Ishikawa (cell line): ENCODE measurements around the gene IREB2.

Experiments
- CEBPB ChIP-seq: IDR thresholded peaks from 2 replicates; pipeline ENCODE4 v1.6.1; 2012
- CREB1 ChIP-seq: IDR thresholded peaks from 2 replicates; pipeline ENCODE4 v1.6.1; 2012; ENCODE audit warnings: low read depth
- EGR1 ChIP-seq: IDR thresholded peaks from 2 replicates; pipeline ENCODE4 v1.6.1; 2012
- EP300 ChIP-seq: IDR thresholded peaks from 2 replicates; pipeline ENCODE4 v1.6.1; 2012; ENCODE audit warnings: borderline replicate concordance
- NFIC ChIP-seq: IDR thresholded peaks from 2 replicates; pipeline ENCODE4 v1.6.1; 2012
- RAD21 ChIP-seq: IDR thresholded peaks from 2 replicates; pipeline ENCODE4 v1.6.1; 2012; ENCODE audit warnings: low read depth
- TAF1 ChIP-seq: IDR thresholded peaks from 2 replicates; pipeline ENCODE4 v1.6.1; 2012; ENCODE audit warnings: low read depth, mild to moderate bottlenecking
- TCF12 ChIP-seq: IDR thresholded peaks from 2 replicates; pipeline ENCODE4 v1.6.1; 2012; ENCODE audit warnings: low read depth
- TEAD4 ChIP-seq: IDR thresholded peaks from 2 replicates; pipeline ENCODE4 v1.6.1; 2012
- YY1 ChIP-seq: IDR thresholded peaks from 2 replicates; pipeline ENCODE4 v1.6.1; 2012; ENCODE audit warnings: low read depth
- TF ChIP-seq, protein P1 (sequence below): IDR thresholded peaks from 2 replicates; pipeline ENCODE4 v1.6.1; 2012
- TF ChIP-seq, protein P2 (sequence below): IDR thresholded peaks from 2 replicates; pipeline ENCODE4 v1.6.1; 2012; ENCODE audit warnings: low read depth, mild to moderate bottlenecking
- TF ChIP-seq, protein P3 (sequence below): IDR thresholded peaks from 2 replicates; pipeline ENCODE4 v1.6.1; 2012

DNA sequence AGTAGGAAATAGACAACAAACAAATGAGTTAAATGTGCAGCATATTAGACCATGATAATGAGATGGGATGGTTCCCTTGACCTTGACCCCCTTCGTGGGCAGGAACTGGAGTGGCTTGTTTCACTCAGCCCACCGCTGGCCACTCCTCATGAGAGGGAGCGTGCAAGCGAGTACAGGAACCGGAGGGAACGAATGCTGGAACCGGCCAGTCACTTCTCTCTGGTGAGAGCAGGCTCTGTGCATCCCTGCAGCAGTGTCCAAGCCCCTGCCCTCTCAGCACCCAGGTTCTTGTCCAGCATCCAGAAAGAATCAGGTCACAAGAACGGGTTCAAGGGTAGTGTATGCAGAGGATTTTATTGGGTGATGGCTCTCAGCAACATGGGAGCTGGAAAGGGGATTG, 17.2 kb upstream of the IREB2 start:
- no peak for TF ChIP-seq TCF12
- TF ChIP-seq, protein P1, sequence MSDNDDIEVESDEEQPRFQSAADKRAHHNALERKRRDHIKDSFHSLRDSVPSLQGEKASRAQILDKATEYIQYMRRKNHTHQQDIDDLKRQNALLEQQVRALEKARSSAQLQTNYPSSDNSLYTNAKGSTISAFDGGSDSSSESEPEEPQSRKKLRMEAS, result no peak
- no peak for TF ChIP-seq RAD21
- no peak for TF ChIP-seq CREB1
- TF ChIP-seq, protein P2, sequence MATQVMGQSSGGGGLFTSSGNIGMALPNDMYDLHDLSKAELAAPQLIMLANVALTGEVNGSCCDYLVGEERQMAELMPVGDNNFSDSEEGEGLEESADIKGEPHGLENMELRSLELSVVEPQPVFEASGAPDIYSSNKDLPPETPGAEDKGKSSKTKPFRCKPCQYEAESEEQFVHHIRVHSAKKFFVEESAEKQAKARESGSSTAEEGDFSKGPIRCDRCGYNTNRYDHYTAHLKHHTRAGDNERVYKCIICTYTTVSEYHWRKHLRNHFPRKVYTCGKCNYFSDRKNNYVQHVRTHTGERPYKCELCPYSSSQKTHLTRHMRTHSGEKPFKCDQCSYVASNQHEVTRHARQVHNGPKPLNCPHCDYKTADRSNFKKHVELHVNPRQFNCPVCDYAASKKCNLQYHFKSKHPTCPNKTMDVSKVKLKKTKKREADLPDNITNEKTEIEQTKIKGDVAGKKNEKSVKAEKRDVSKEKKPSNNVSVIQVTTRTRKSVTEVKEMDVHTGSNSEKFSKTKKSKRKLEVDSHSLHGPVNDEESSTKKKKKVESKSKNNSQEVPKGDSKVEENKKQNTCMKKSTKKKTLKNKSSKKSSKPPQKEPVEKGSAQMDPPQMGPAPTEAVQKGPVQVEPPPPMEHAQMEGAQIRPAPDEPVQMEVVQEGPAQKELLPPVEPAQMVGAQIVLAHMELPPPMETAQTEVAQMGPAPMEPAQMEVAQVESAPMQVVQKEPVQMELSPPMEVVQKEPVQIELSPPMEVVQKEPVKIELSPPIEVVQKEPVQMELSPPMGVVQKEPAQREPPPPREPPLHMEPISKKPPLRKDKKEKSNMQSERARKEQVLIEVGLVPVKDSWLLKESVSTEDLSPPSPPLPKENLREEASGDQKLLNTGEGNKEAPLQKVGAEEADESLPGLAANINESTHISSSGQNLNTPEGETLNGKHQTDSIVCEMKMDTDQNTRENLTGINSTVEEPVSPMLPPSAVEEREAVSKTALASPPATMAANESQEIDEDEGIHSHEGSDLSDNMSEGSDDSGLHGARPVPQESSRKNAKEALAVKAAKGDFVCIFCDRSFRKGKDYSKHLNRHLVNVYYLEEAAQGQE, result no peak
- no peak for TF ChIP-seq EP300
- TF ChIP-seq EGR1, result no peak
- TF ChIP-seq CEBPB, result no peak
- TF ChIP-seq, protein P3, sequence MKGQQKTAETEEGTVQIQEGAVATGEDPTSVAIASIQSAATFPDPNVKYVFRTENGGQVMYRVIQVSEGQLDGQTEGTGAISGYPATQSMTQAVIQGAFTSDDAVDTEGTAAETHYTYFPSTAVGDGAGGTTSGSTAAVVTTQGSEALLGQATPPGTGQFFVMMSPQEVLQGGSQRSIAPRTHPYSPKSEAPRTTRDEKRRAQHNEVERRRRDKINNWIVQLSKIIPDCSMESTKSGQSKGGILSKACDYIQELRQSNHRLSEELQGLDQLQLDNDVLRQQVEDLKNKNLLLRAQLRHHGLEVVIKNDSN, result no peak
- TF ChIP-seq TAF1, result no peak
- no peak for TF ChIP-seq TEAD4
- TF ChIP-seq NFIC, result no peak
- no peak for TF ChIP-seq YY1
